ENCODE data around the gene G2E3.
"Not testable (repeated sequence)": the region's sequence is repeated elsewhere in the genome, so short reads cannot be mapped to it uniquely, and the experiment has no call there.

- TF ChIP-seq CTCF (conservative IDR thresholded peaks at IDR 0.05; ENCODE audit: low read depth, low read length); MXI1 (IDR thresholded peaks at IDR 0.05; ENCODE audit: borderline replicate concordance, low read depth, low read length); POLR2A (IDR thresholded peaks at IDR 0.05; ENCODE audit: low read depth, low read length); CEBPB (IDR thresholded peaks at IDR 0.05; ENCODE audit: low read depth, low read length); RAD21 (IDR thresholded peaks at IDR 0.05; ENCODE audit: low read length); ELK1 (IDR thresholded peaks at IDR 0.05; ENCODE audit: borderline replicate concordance, low read depth, low read length): not testable (repeated sequence)
Observed at GRCh38 chr14:30574777-30575176, 15.8 kb downstream of the G2E3 start.

Measured in IMR-90 (cell line).